ENCODE measurements around the gene ADGRB2.

ADGRB2 gene

GRCh38 chr1:31798433-31799195 lies 34.5 kb upstream of the ADGRB2 start:
- Mint-ChIP-seq H3K27ac (no peak overlapping the region), H3K4me3 (no peak overlapping the region)

DNA sequence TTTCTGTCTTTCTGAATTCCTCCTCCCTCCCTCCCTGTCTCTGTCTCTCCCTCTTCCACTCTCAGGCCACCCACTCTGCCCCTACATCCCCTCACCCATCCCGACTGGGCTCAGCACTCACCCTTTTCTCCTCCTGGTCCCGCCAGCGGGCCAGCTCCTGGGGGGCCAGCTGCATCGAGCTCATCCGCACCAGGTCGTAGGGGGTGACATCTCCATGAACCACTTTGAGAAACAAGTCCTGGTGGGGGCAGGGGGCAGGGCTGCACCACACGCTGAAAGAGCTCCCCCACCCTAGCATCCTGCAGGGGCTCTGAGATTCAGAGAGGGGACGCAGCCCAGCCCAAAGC lies 33.9 kb upstream of the ADGRB2 start:
- Mint-ChIP-seq H3K27me3 (ENCODE audit: low read depth) (peaks cover 17% of the 10 kb centered on the region), H3K9me3 (no peaks in the 10 kb centered on the region), H3K36me3 (ENCODE audit: low read depth) (no peaks in the 10 kb centered on the region), H3K4me1 (ENCODE audit: low read depth) (peaks cover 5% of the 10 kb centered on the region), H3K4me3 (no peak overlapping the region), H3K27ac (no peak overlapping the region)

More at GRCh38 chr1:31798433-31799195, 34.5 kb upstream of the ADGRB2 start:
- H3K9me3 Mint-ChIP-seq = no peaks in the 10 kb centered on the region
- H3K27me3 Mint-ChIP-seq (ENCODE audit: low read depth) = peaks cover 19% of the 10 kb centered on the region
- no peaks in the 10 kb centered on the region for H3K36me3 Mint-ChIP-seq (ENCODE audit: low read depth)
- H3K4me1 Mint-ChIP-seq (ENCODE audit: low read depth) = peaks cover 5% of the 10 kb centered on the region

- Mint-ChIP-seq H3K27me3 (ENCODE audit: low read depth) (peaks cover 17% of the 10 kb centered on the region), H3K4me3 (no peak overlapping the region)
These were observed 33.1 kb upstream of the ADGRB2 start for GRCh38 chr1:31797216-31797615.

DNA sequence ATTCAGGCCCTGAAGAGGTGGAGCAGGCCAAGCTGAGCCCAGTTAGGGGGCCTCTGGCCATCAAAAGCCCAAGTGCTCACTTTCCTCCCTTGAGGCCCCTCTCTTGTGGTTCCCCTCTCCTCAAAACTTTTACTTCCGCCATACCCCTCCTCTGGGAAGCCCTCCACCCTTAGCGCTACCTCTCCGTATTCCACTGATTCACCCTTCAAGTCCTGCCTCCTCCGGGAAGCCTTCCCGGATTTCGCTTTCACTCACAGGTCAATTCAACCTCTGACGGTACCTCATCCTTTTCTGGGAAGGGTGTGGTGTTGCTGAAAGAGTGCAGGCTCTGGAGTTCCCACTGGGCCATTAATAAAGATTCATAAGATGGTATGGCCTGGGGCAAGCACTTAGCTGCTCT lies 32.6 kb upstream of the ADGRB2 start:
- no peaks in the 10 kb centered on the region for H3K4me1 Mint-ChIP-seq (ENCODE audit: low read depth)
- no peak overlapping the region for H3K27ac Mint-ChIP-seq
- no peaks in the 10 kb centered on the region for H3K9me3 Mint-ChIP-seq
- H3K27me3 Mint-ChIP-seq (ENCODE audit: low read depth) = peaks cover 16% of the 10 kb centered on the region
- H3K36me3 Mint-ChIP-seq (ENCODE audit: low read depth) = no peaks in the 10 kb centered on the region
- no peak overlapping the region for H3K4me3 Mint-ChIP-seq

More at GRCh38 chr1:31797216-31797615, 33.1 kb upstream of the ADGRB2 start:
- H3K36me3 Mint-ChIP-seq (ENCODE audit: low read depth) = no peaks in the 10 kb centered on the region
- no peak overlapping the region for H3K27ac Mint-ChIP-seq
- H3K9me3 Mint-ChIP-seq = no peaks in the 10 kb centered on the region
- no peaks in the 10 kb centered on the region for H3K4me1 Mint-ChIP-seq (ENCODE audit: low read depth)

- H3K27ac Mint-ChIP-seq = no peak overlapping the region
- peaks cover 11% of the 10 kb centered on the region for H3K27me3 Mint-ChIP-seq (ENCODE audit: low read depth)
- no peaks in the 10 kb centered on the region for H3K9me3 Mint-ChIP-seq
- H3K36me3 Mint-ChIP-seq (ENCODE audit: low read depth) = no peaks in the 10 kb centered on the region
- H3K4me1 Mint-ChIP-seq (ENCODE audit: low read depth) = no peaks in the 10 kb centered on the region
- H3K4me3 Mint-ChIP-seq = no peak overlapping the region
These were observed 31.9 kb upstream of the ADGRB2 start for GRCh38 chr1:31795801-31796621.

DNA sequence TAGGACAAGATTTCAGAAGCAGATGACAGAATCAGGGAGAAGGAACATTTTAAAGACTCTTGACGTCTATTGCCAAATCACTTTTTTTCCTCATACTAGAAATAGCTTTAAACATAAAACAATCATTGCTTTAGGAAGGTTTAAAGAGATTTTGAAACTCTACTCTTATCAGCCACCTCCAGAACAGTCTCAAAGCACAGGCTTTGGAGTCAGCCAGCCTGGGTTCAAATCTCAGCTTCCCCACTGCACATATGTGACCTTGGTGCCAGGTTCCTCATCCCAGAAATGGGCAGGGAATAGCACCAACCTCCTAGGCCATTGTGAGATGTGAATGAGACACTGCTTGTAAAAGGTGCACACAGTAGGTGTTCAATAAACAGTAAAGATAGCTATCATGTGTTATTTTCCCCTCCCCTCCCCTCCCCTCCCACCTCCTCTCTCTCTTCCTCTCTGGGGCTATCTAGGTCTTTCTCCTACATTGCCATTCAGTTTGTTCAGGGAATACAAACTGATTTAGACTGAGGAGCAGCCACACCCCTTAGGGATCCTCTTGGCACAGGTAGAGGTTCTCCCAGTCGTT lies 31.0 kb upstream of the ADGRB2 start:
- peaks cover 11% of the 10 kb centered on the region for H3K27me3 Mint-ChIP-seq (ENCODE audit: low read depth)

DNA sequence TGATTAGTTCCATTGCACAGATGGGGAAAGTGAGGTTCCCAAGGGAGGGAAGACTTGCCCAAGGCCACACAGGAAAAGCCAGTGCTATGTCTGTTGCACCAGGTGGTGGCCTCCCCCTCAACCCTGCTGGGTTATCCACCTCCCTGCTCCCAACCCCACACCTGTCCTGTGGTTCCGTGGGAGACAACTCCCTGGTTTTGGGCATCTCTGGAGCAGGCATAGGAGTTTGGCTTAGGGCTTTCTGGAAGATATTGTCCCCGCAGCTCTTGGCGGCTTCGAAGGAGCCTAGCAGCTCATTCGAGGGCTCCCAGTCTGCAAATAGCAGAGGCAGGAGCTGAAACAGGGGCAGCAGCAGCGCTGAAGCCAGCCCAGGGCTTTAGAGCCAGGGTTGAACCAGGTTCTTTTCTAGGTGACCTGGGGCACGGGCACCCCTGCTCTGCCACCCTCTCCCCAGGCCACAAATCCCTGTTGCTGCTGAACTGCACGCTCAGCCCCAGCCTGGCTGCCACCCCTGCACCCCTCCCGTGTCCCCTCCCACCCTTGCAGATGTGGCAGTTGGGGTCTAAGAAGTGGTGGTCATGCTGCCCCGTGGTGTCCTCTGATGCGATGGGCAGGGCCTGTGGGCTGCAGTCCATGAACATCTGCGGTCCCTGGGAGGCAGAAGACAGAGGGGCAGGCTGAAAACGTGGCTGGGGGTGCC lies 29.6 kb upstream of the ADGRB2 start:
- Mint-ChIP-seq H3K36me3 (ENCODE audit: low read depth) (no peaks in the 10 kb centered on the region), H3K4me3 (no peak overlapping the region), H3K9me3 (no peaks in the 10 kb centered on the region), H3K4me1 (ENCODE audit: low read depth) (peaks cover 3% of the 10 kb centered on the region), H3K27ac (no peak overlapping the region), H3K27me3 (ENCODE audit: low read depth) (peaks cover 11% of the 10 kb centered on the region)

More for the DNA sequence above, 31.0 kb upstream of the ADGRB2 start:
- Mint-ChIP-seq H3K9me3 (no peaks in the 10 kb centered on the region), H3K36me3 (ENCODE audit: low read depth) (no peaks in the 10 kb centered on the region), H3K4me1 (ENCODE audit: low read depth) (no peaks in the 10 kb centered on the region), H3K4me3 (no peak overlapping the region), H3K27ac (no peak overlapping the region)

GRCh38 chr1:31793086-31793485 lies 28.9 kb upstream of the ADGRB2 start:
- H3K4me3 Mint-ChIP-seq = no peak overlapping the region
- H3K4me1 Mint-ChIP-seq (ENCODE audit: low read depth) = peaks cover 5% of the 10 kb centered on the region
- H3K27ac Mint-ChIP-seq = no peak overlapping the region
- no peaks in the 10 kb centered on the region for H3K9me3 Mint-ChIP-seq
- H3K27me3 Mint-ChIP-seq (ENCODE audit: low read depth) = peaks cover 11% of the 10 kb centered on the region
- H3K36me3 Mint-ChIP-seq (ENCODE audit: low read depth) = no peaks in the 10 kb centered on the region

- Mint-ChIP-seq H3K9me3 (no peaks in the 10 kb centered on the region), H3K27ac (no peak overlapping the region), H3K4me1 (ENCODE audit: low read depth) (peaks cover 10% of the 10 kb centered on the region), H3K27me3 (ENCODE audit: low read depth) (peaks cover 11% of the 10 kb centered on the region), H3K36me3 (ENCODE audit: low read depth) (no peaks in the 10 kb centered on the region), H3K4me3 (no peak overlapping the region)
These were observed 28.4 kb upstream of the ADGRB2 start for GRCh38 chr1:31792541-31792940.

- no peak overlapping the region for H3K4me3 Mint-ChIP-seq
- no peaks in the 10 kb centered on the region for H3K9me3 Mint-ChIP-seq
- no peak overlapping the region for H3K27ac Mint-ChIP-seq
- no peaks in the 10 kb centered on the region for H3K36me3 Mint-ChIP-seq (ENCODE audit: low read depth)
- peaks cover 11% of the 10 kb centered on the region for H3K27me3 Mint-ChIP-seq (ENCODE audit: low read depth)
- H3K4me1 Mint-ChIP-seq (ENCODE audit: low read depth) = peaks cover 11% of the 10 kb centered on the region
These were observed 28.0 kb upstream of the ADGRB2 start for GRCh38 chr1:31792116-31792515.

DNA sequence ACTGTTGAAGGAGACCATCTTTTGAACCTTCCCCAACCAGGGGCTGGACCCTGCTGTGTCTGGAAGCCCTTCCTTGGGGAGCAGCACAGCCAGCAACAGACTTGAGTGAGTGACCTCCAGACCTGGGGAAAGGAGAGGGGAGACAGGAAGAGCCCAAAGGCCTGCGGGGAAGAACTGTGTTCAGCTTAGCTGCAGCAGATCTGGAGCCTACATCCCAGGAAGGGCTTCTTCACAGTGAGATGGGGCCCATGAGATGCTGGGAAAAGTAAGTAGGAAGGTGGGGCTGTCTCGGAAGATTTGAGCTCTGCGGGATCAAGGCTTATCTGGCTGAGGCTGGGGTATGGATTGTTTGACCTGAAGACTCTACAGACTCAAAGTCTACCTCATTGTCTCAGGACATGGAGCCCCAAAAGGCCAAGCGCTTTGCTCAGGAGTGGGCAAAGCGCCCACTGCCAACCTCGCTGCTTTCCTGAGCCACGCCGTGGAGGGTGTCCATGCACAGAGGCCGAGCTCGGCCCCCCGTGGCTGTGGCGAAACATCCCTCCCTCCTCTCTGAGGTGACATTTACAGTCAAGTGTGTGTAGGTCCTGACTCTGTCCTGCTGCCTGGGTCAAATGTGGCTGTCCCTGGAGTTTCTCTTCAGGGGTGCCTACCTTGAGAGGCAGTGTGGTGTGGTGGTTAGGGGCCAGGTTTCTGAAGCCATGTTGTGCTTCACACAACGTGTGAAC lies 27.2 kb upstream of the ADGRB2 start:
- no peak overlapping the region for H3K27ac Mint-ChIP-seq
- H3K36me3 Mint-ChIP-seq (ENCODE audit: low read depth) = no peaks in the 10 kb centered on the region
- H3K9me3 Mint-ChIP-seq = no peaks in the 10 kb centered on the region

GRCh38 chr1:31790641-31791091 lies 26.5 kb upstream of the ADGRB2 start:
- H3K27me3 Mint-ChIP-seq (ENCODE audit: low read depth) = peaks cover 6% of the 10 kb centered on the region
- no peak overlapping the region for H3K4me3 Mint-ChIP-seq
- no peak overlapping the region for H3K27ac Mint-ChIP-seq

More for the DNA sequence above, 27.2 kb upstream of the ADGRB2 start:
- Mint-ChIP-seq H3K4me3 (no peak overlapping the region), H3K4me1 (ENCODE audit: low read depth) (peaks cover 11% of the 10 kb centered on the region), H3K27me3 (ENCODE audit: low read depth) (peaks cover 6% of the 10 kb centered on the region)

DNA sequence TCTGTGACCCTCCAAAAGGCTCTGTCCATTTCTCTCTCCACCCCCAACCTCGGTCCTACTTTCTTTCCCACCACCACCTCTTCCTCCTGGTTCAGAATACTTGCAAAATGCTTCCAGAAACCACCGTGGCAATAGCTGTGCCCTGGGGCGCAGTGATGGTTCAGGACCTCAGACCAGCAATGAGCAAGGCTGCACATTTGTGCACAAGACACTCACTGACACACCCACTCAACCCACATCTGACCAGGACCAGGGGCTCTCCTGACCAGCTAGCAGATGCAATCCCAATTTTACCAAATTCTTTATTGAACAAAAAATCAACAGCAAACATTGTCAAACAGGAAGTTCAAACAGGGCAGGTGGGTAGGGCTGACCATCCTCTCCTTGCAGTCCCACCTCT lies 26.0 kb upstream of the ADGRB2 start:
- H3K27me3 Mint-ChIP-seq (ENCODE audit: low read depth) = peaks cover 5% of the 10 kb centered on the region
- peaks cover 11% of the 10 kb centered on the region for H3K4me1 Mint-ChIP-seq (ENCODE audit: low read depth)
- H3K36me3 Mint-ChIP-seq (ENCODE audit: low read depth) = no peaks in the 10 kb centered on the region
- no peak overlapping the region for H3K4me3 Mint-ChIP-seq
- H3K9me3 Mint-ChIP-seq = no peaks in the 10 kb centered on the region
- H3K27ac Mint-ChIP-seq = no peak overlapping the region

More at GRCh38 chr1:31790641-31791091, 26.5 kb upstream of the ADGRB2 start:
- Mint-ChIP-seq H3K4me1 (ENCODE audit: low read depth) (peaks cover 11% of the 10 kb centered on the region), H3K36me3 (ENCODE audit: low read depth) (no peaks in the 10 kb centered on the region), H3K9me3 (no peaks in the 10 kb centered on the region)
